ENCODE measurements around the gene GDF7.

The GDF7 gene

GRCh38 chr2:20646446-20646845, 20.5 kb upstream of the GDF7 start:
- DNase-seq = no peak

GRCh38 chr2:20647211-20647610, 19.7 kb upstream of the GDF7 start:
- DNase-seq = no peak

GRCh38 chr2:20647738-20648137, 19.2 kb upstream of the GDF7 start:
- no peak for DNase-seq

- no peak for DNase-seq
Measured at GRCh38 chr2:20648206-20648605, 18.7 kb upstream of the GDF7 start.

- DNase-seq = no peak
Measured at GRCh38 chr2:20648831-20649230, 18.1 kb upstream of the GDF7 start.

- no peak for DNase-seq
Measured at GRCh38 chr2:20649576-20649975, 17.4 kb upstream of the GDF7 start.

GRCh38 chr2:20649976-20650375, 17.0 kb upstream of the GDF7 start:
- DNase-seq = no peak

GRCh38 chr2:20650393-20650876, 16.5 kb upstream of the GDF7 start:
- no peak for DNase-seq

- DNase-seq = peak; percentile 68
Measured at GRCh38 chr2:20650877-20651730, 15.8 kb upstream of the GDF7 start, which contains the start of gene HS1BP3. Gene HS1BP3 (minus strand): TSS chr2:20651098. CDS start chr2:20651063, 35 bp downstream.

GRCh38 chr2:20651731-20652099, 15.2 kb upstream of the GDF7 start:
- no peak for DNase-seq

GRCh38 chr2:20652141-20652540, 14.8 kb upstream of the GDF7 start:
- no peak for DNase-seq

- DNase-seq = no peak
Measured at GRCh38 chr2:20652673-20653575, 14.0 kb upstream of the GDF7 start.

- DNase-seq = no peak
Measured at GRCh38 chr2:20653695-20654534, 13.0 kb upstream of the GDF7 start.

GRCh38 chr2:20654535-20654813, 12.5 kb upstream of the GDF7 start:
- DNase-seq = no peak

GRCh38 chr2:20656561-20656960, 10.4 kb upstream of the GDF7 start:
- no peak for DNase-seq

- no peak for DNase-seq
Measured at GRCh38 chr2:20657522-20658235, 9.3 kb upstream of the GDF7 start.

GRCh38 chr2:20660506-20661420, 6.2 kb upstream of the GDF7 start:
- no peak for DNase-seq

- DNase-seq = peak; percentile 7
Measured at GRCh38 chr2:20661421-20662307, 5.3 kb upstream of the GDF7 start.

- DNase-seq = no peak
Measured at GRCh38 chr2:20662308-20662937, 4.5 kb upstream of the GDF7 start.

Data from SHP77 treated with DMSO at 0.1 percent for 48 hours (cell line).